ENCODE data around the gene SIRT1.

DNA sequence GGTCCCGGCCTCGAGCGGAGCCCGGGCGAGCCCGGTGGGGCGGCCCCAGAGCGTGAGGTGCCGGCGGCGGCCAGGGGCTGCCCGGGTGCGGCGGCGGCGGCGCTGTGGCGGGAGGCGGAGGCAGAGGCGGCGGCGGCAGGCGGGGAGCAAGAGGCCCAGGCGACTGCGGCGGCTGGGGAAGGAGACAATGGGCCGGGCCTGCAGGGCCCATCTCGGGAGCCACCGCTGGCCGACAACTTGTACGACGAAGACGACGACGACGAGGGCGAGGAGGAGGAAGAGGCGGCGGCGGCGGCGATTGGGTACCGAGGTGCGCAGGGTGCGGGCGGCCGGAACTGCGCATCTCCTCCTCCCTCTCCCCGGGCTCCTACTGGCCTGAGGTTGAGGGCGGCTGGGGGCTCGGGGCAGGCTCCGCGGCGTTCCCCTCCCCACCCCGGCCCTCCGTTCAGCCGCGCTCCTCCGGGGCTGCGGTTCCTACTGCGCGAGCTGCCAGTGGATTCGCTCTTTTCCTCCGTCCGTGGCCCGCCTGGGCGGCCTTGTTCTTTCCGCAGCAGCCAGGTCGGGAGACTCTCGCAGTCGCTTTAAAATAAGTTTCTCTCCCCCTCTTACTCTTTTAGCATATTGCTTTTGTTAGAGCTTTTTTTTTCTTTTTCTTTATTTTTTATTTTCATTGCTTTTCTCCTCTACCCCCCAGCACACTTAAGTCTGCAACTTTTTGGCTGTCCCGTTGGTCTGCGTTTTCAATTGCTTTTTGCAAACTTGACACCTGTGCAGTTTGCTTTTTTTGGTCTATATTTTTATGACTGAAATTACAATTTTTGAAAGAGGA lies 600 bp downstream of the SIRT1 start:
- TF ChIP-seq, protein P1, sequence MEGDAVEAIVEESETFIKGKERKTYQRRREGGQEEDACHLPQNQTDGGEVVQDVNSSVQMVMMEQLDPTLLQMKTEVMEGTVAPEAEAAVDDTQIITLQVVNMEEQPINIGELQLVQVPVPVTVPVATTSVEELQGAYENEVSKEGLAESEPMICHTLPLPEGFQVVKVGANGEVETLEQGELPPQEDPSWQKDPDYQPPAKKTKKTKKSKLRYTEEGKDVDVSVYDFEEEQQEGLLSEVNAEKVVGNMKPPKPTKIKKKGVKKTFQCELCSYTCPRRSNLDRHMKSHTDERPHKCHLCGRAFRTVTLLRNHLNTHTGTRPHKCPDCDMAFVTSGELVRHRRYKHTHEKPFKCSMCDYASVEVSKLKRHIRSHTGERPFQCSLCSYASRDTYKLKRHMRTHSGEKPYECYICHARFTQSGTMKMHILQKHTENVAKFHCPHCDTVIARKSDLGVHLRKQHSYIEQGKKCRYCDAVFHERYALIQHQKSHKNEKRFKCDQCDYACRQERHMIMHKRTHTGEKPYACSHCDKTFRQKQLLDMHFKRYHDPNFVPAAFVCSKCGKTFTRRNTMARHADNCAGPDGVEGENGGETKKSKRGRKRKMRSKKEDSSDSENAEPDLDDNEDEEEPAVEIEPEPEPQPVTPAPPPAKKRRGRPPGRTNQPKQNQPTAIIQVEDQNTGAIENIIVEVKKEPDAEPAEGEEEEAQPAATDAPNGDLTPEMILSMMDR (IDR thresholded peaks at IDR 0.05), result no peak
- TF ChIP-seq POLR2AphosphoS5 (IDR thresholded peaks at IDR 0.05) (peak in 2 of 3 donors; percentile 35 to 50), POLR2A (IDR thresholded peaks at IDR 0.05) (no peak), EP300 (IDR thresholded peaks at IDR 0.05) (no peak)
